HepG2 (cell line): ENCODE results near the gene C1orf35. TPM values are rescaled to one million over a fixed set of nuclear protein-coding genes. Genes with fewer than 3 reads are reported as not detected.
A peak's percentile ranks its signal among the peaks of the same experiment; 100 is the strongest.

Experiments used
- ERF ChIP-seq: IDR thresholded peaks from 2 replicates; pipeline ENCODE4 v1.6.1; 2018; ENCODE audit warnings: missing biosample characterization, missing genetic modification reagents
- ESRRA ChIP-seq: sonication (generic); formaldehyde crosslinking; IDR thresholded peaks from 2 replicates; pipeline ENCODE4 v1.5.1; 2020; ENCODE audit warnings: mild to moderate bottlenecking, low read depth, missing genetic modification reagents
- FUBP1 ChIP-seq: sonication (generic); formaldehyde crosslinking; IDR thresholded peaks from 2 replicates; pipeline ENCODE4 v1.5.1; 2020; ENCODE audit warnings: missing genetic modification reagents, mild to moderate bottlenecking, borderline replicate concordance
- IKZF4 ChIP-seq: sonication (generic); formaldehyde crosslinking; IDR thresholded peaks from 2 replicates; pipeline ENCODE4 v1.5.1; 2020; ENCODE audit warnings: borderline replicate concordance, mild to moderate bottlenecking, low read depth, missing genetic modification reagents; ENCODE audit errors: not compliant biosample characterization
- MED8 ChIP-seq: sonication (generic); formaldehyde crosslinking; IDR thresholded peaks from 2 replicates; pipeline ENCODE4 v1.8.1; 2023; ENCODE audit warnings: mild to moderate bottlenecking, missing genetic modification reagents; ENCODE audit not compliant: insufficient replicate concordance
- POLR2A ChIP-seq, 2 experiments: IDR thresholded peaks; 2 replicates each; pipeline ENCODE4 v1.6.1; 2011; ENCODE audit warnings: low read depth in 2 of 2, low read length in 2 of 2, mild to moderate bottlenecking in 1 of 2, moderate library complexity in 1 of 2; ENCODE audit not compliant: insufficient read depth in 1 of 2
- ZFP37 ChIP-seq: sonication (generic); formaldehyde crosslinking; IDR thresholded peaks from 2 replicates; pipeline ENCODE4 v1.4.0; 2020; ENCODE audit warnings: missing genetic modification reagents, borderline replicate concordance
- ZNF160 ChIP-seq: sonication (generic); formaldehyde crosslinking; IDR thresholded peaks from 2 replicates; pipeline ENCODE4 v1.8.0; 2022; ENCODE audit warnings: mild to moderate bottlenecking, inconsistent platforms, missing genetic modification reagents
- ZNF180 ChIP-seq: sonication (generic); formaldehyde crosslinking; IDR thresholded peaks from 2 replicates; pipeline ENCODE4 v1.4.0; 2020; ENCODE audit warnings: low read depth, missing genetic modification reagents, borderline replicate concordance
- ZNF451 ChIP-seq: sonication (generic); formaldehyde crosslinking; IDR thresholded peaks from 2 replicates; pipeline ENCODE4 v1.5.0; 2020; ENCODE audit warnings: mild to moderate bottlenecking, missing genetic modification reagents
- ZNF460 ChIP-seq: sonication (generic); formaldehyde crosslinking; IDR thresholded peaks from 2 replicates; pipeline ENCODE4 v1.5.1; 2020; ENCODE audit warnings: missing genetic modification reagents, mild to moderate bottlenecking, borderline replicate concordance
- ZNF496 ChIP-seq: sonication (generic); formaldehyde crosslinking; IDR thresholded peaks from 2 replicates; pipeline ENCODE4 v1.8.1; 2023; ENCODE audit warnings: mild to moderate bottlenecking, moderate library complexity, missing genetic modification reagents; ENCODE audit not compliant: insufficient replicate concordance
- ZNF670 ChIP-seq: sonication (generic); formaldehyde crosslinking; IDR thresholded peaks from 2 replicates; pipeline ENCODE4 v1.8.0; 2022; ENCODE audit warnings: mild to moderate bottlenecking, missing genetic modification reagents, borderline replicate concordance
- polyA plus RNA-seq, 8 experiments: library from polyadenylated mRNA; depleted of rRNA in 3 of 8; stranded (reverse) in 7 of 8; unstranded in 1 of 8; fragments of >200 nt; fragmentation: Illumina TruSeq in 4 of 8; extraction: Trizol in 4 of 8; gene quantifications; 2 replicates each; pipeline versions ENCODE4 v1.2.1 to v1.2.3, GENCODE V29; 2011 to 2016; ENCODE audit warnings: low read depth in 4 of 8, missing spikeins in 1 of 8, mixed read lengths in 1 of 8; ENCODE audit not compliant: insufficient read depth in 1 of 8
- total RNA-seq, 5 experiments: library from RNA; depleted of rRNA; stranded (reverse); fragments of >200 nt; fragmentation: Illumina TruSeq; extraction: Trizol; gene quantifications; 2 replicates each; pipeline ENCODE4 v1.2.3, GENCODE V29; 2016; ENCODE audit warnings: low read depth in 1 of 5
- TF ChIP-seq, protein P1 (sequence below): sonication (generic); formaldehyde crosslinking; IDR thresholded peaks from 2 replicates; pipeline ENCODE4 v1.5.1; 2020; ENCODE audit warnings: mild to moderate bottlenecking, missing genetic modification reagents, moderate library complexity
- TF ChIP-seq, protein P2 (sequence below): sonication (generic); formaldehyde crosslinking; IDR thresholded peaks from 2 replicates; pipeline ENCODE4 v1.8.0; 2022; ENCODE audit warnings: missing genetic modification reagents, mild to moderate bottlenecking, inconsistent platforms, borderline replicate concordance
- TF ChIP-seq, protein P3 (sequence below): sonication (generic); formaldehyde crosslinking; IDR thresholded peaks from 2 replicates; pipeline ENCODE4 v1.4.0; 2020; ENCODE audit warnings: mild to moderate bottlenecking, missing genetic modification reagents
- TF ChIP-seq, protein P4 (sequence below): sonication (generic); formaldehyde crosslinking; IDR thresholded peaks from 2 replicates; pipeline ENCODE4 v1.8.0; 2022; ENCODE audit warnings: mild to moderate bottlenecking, missing genetic modification reagents

Gene C1orf35
- total and polyA plus RNA-seq, 2 of the 13 experiments (the other 11 are each of a cell fraction or from before 2014, with no cell fraction given): 8.1 to 19.3 TPM

DNA sequence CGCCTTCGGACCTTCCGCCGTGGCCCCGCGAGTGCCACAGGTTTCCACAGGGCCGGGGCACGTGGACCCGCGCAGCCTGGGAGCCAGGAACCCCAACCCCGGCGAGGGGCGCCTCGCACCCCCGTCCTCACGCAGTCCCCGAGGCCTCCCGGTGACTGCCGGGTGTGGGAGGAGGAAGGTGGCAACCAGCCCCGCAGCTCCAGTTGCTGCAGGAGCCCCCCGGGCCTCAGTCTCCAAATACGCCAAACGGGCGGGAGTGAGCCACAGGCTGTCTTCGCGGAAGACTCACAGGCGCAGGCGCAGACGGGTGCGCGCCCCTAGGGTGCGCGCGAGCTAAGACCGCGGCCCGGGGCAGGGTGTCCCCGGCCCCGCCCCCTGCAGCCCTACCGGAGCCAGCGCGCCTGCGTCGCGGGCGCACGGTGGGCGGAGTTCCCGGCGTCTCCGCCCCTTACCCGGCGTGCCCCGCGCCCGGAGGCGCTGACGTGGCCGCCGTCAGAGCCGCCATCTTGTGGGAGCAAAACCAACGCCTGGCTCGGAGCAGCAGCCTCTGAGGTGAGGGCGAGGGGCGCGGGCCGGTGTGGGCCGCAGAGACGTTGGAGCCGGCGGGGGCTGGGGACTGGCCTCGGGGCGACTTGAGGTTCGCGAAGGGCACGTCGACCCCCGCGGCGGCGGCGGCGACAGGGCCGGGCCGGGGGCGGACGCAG is 20.8 kb downstream of the C1orf35 start, which contains the start of gene ARF1 (continued):
- TF ChIP-seq, protein P1, sequence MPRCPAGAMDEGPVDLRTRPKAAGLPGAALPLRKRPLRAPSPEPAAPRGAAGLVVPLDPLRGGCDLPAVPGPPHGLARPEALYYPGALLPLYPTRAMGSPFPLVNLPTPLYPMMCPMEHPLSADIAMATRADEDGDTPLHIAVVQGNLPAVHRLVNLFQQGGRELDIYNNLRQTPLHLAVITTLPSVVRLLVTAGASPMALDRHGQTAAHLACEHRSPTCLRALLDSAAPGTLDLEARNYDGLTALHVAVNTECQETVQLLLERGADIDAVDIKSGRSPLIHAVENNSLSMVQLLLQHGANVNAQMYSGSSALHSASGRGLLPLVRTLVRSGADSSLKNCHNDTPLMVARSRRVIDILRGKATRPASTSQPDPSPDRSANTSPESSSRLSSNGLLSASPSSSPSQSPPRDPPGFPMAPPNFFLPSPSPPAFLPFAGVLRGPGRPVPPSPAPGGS (CRISPR knock-in tag): no peak
- TF ChIP-seq MED8 (CRISPR knock-in tag): no peak
- TF ChIP-seq ZNF496 (CRISPR knock-in tag): no peak
- TF ChIP-seq ZNF180 (CRISPR knock-in tag): no peak
- peak; percentile 81 to 83 for TF ChIP-seq POLR2A (IDR thresholded peaks at IDR 0.05; ENCODE audit: insufficient read depth in 1 of 2, low read depth in 2 of 2, low read length in 2 of 2)
- peak; percentile 31 for TF ChIP-seq IKZF4 (CRISPR knock-in tag)
- TF ChIP-seq, protein P2, sequence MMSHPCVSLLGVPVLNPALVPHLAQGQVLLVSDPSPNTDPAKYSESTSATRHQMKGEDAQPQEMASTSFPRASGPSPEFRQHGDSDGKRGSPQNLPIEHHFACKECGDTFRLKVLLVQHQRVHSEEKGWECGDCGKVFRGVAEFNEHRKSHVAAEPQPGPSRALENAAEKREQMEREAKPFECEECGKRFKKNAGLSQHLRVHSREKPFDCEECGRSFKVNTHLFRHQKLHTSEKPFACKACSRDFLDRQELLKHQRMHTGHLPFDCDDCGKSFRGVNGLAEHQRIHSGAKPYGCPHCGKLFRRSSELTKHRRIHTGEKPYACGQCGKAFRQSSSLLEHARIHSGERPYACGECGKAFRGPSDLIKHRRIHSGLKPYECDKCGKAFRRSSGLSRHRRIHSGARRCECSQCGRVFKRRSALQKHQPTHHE (CRISPR knock-in tag): peak; percentile 64; the same call in 1 of the 2 replicates
- TF ChIP-seq ZFP37: no peak
- TF ChIP-seq ESRRA: 0 out of 2 replicates have a peak, but pooled peaks have one; percentile 38
- no peak for TF ChIP-seq ZNF160
- TF ChIP-seq FUBP1 (CRISPR knock-in tag): no peak
- TF ChIP-seq ERF (CRISPR knock-in tag): peak; percentile 57; the same call in 1 of the 2 replicates
- no peak for TF ChIP-seq ZNF670
- TF ChIP-seq ZNF451 (CRISPR knock-in tag): no peak; the same call in 1 of the 2 replicates
- TF ChIP-seq, protein P3, sequence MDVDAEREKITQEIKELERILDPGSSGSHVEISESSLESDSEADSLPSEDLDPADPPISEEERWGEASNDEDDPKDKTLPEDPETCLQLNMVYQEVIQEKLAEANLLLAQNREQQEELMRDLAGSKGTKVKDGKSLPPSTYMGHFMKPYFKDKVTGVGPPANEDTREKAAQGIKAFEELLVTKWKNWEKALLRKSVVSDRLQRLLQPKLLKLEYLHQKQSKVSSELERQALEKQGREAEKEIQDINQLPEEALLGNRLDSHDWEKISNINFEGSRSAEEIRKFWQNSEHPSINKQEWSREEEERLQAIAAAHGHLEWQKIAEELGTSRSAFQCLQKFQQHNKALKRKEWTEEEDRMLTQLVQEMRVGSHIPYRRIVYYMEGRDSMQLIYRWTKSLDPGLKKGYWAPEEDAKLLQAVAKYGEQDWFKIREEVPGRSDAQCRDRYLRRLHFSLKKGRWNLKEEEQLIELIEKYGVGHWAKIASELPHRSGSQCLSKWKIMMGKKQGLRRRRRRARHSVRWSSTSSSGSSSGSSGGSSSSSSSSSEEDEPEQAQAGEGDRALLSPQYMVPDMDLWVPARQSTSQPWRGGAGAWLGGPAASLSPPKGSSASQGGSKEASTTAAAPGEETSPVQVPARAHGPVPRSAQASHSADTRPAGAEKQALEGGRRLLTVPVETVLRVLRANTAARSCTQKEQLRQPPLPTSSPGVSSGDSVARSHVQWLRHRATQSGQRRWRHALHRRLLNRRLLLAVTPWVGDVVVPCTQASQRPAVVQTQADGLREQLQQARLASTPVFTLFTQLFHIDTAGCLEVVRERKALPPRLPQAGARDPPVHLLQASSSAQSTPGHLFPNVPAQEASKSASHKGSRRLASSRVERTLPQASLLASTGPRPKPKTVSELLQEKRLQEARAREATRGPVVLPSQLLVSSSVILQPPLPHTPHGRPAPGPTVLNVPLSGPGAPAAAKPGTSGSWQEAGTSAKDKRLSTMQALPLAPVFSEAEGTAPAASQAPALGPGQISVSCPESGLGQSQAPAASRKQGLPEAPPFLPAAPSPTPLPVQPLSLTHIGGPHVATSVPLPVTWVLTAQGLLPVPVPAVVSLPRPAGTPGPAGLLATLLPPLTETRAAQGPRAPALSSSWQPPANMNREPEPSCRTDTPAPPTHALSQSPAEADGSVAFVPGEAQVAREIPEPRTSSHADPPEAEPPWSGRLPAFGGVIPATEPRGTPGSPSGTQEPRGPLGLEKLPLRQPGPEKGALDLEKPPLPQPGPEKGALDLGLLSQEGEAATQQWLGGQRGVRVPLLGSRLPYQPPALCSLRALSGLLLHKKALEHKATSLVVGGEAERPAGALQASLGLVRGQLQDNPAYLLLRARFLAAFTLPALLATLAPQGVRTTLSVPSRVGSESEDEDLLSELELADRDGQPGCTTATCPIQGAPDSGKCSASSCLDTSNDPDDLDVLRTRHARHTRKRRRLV (CRISPR knock-in tag): no peak
- TF ChIP-seq, protein P4, sequence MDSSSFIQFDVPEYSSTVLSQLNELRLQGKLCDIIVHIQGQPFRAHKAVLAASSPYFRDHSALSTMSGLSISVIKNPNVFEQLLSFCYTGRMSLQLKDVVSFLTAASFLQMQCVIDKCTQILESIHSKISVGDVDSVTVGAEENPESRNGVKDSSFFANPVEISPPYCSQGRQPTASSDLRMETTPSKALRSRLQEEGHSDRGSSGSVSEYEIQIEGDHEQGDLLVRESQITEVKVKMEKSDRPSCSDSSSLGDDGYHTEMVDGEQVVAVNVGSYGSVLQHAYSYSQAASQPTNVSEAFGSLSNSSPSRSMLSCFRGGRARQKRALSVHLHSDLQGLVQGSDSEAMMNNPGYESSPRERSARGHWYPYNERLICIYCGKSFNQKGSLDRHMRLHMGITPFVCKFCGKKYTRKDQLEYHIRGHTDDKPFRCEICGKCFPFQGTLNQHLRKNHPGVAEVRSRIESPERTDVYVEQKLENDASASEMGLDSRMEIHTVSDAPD (CRISPR knock-in tag): no peak
- no peak for TF ChIP-seq ZNF460 (CRISPR knock-in tag)
